HepG2 (cell line): ENCODE measurements around the gene IGBP1.

Experiments
- FOXM1 ChIP-seq: sonication (generic); formaldehyde crosslinking; IDR thresholded peaks from 2 replicates; pipeline ENCODE4 v1.5.0; 2020; ENCODE audit warnings: missing genetic modification reagents
- HNRNPUL1 ChIP-seq: fragments of 200-400 bp; formaldehyde crosslinking; IDR thresholded peaks from 2 replicates; pipeline ENCODE4 v1.6.1; 2017; ENCODE audit warnings: low read depth, mild to moderate bottlenecking, low read length, moderate library complexity

GRCh38 chrX:70088751-70089150 lies 44.5 kb upstream of the IGBP1 start:
- TF ChIP-seq HNRNPUL1 (no peak), FOXM1 (CRISPR knock-in tag) (no peak)
